ENCODE data around the gene DYNC2I2.

DNA sequence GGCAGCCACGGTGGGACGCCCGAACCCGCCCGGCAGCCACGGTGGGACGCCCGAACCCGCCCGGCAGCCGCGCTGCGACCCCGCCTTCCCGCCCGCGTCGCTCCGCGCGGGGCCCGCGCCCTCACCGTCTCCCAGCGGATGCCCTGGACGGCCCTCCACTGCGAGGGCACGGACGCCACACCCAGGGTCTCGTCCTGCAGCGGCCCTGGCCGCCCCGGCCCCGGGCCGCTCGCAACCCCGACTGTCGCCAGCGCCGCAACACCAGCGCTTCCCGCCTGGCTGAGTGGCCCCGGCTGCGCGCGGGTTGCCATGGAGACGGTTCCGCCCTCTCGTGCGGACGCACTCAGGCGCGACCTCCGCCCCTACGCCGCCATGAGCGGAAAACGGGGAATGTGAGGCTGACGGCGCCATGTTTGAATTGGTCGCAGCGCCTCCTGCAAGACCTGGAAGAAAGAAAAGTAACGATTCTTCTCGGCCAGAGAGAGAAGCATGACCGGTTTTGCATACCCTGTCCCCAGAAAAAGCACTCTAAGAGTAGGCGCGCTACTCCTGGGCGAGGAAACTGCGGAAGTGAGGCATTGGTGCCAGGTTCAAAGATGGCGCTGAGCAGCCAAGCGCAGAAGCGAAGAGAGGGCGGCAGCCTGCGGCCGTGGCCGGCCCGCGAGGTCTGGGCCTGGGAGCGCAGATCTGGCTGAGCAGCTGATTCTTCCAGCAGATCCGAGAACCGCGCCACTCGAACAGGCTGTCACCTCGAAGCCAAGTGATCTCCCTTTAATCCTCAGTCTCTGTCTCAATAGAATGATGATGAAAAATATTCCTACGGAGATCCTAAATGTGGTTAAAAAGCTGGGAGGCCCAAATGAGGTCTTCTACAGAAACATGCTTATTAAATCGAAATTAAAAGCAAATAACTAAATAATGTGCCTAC is at the start of gene DYNC2I2:
- TF ChIP-seq CTCF (IDR thresholded peaks at IDR 0.05; ENCODE audit: insufficient read depth, low read length, poor library complexity, severe bottlenecking) (no peak), EZH2phosphoT487 (conservative IDR thresholded peaks at IDR 0.05; ENCODE audit: low read length) (no peak)
